ENCODE measurements around the gene NAGLU.
A peak's percentile ranks its signal among the peaks of the same experiment; 100 is the strongest.

The NAGLU gene

GRCh38 chr17:42522263-42522790 is 13.7 kb upstream of the NAGLU start:
- Histone ChIP-seq H3K4me3 (ENCODE audit: severe bottlenecking) (no peak overlapping the region), H3K27me3 (ENCODE audit: insufficient read depth, poor library complexity, severe bottlenecking) (no peaks in the 10 kb centered on the region), H3K36me3 (ENCODE audit: low read depth) (0 out of 2 replicates have a peak, but pooled peaks cover 3% of the 10 kb centered on the region), H3K27ac (ENCODE audit: poor library complexity, severe bottlenecking) (peak overlapping the region; percentile 97), H3K4me1 (ENCODE audit: insufficient read depth, poor library complexity, severe bottlenecking) (peaks cover 59% of the 10 kb centered on the region), H3K9me3 (ENCODE audit: severe bottlenecking) (no peaks in the 10 kb centered on the region)
- no peak for ATAC-seq (ENCODE audit: low read depth)
- no peak for TF ChIP-seq CTCF (IDR thresholded peaks at IDR 0.05; ENCODE audit: poor library complexity, severe bottlenecking)
- DNase-seq (ENCODE audit: low spot score) = no peak

GRCh38 chr17:42522798-42523278 is 13.2 kb upstream of the NAGLU start:
- Histone ChIP-seq H3K4me3 (ENCODE audit: severe bottlenecking) (no peak overlapping the region), H3K27me3 (ENCODE audit: insufficient read depth, poor library complexity, severe bottlenecking) (no peaks in the 10 kb centered on the region), H3K4me1 (ENCODE audit: insufficient read depth, poor library complexity, severe bottlenecking) (peaks cover 56% of the 10 kb centered on the region), H3K36me3 (ENCODE audit: low read depth) (0 out of 2 replicates have a peak, but pooled peaks cover 3% of the 10 kb centered on the region), H3K9me3 (ENCODE audit: severe bottlenecking) (no peaks in the 10 kb centered on the region), H3K27ac (ENCODE audit: poor library complexity, severe bottlenecking) (peak overlapping the region; percentile 97)
- no peak for ATAC-seq (ENCODE audit: low read depth)
- DNase-seq (ENCODE audit: low spot score) = no peak
- no peak for TF ChIP-seq CTCF (IDR thresholded peaks at IDR 0.05; ENCODE audit: poor library complexity, severe bottlenecking)

GRCh38 chr17:42525221-42525620 is 10.8 kb upstream of the NAGLU start:
- Histone ChIP-seq H3K27ac (ENCODE audit: poor library complexity, severe bottlenecking) (peak overlapping the region; percentile 97), H3K27me3 (ENCODE audit: insufficient read depth, poor library complexity, severe bottlenecking) (no peaks in the 10 kb centered on the region), H3K36me3 (ENCODE audit: low read depth) (0 out of 2 replicates have a peak, but pooled peaks cover 3% of the 10 kb centered on the region), H3K4me3 (ENCODE audit: severe bottlenecking) (no peak overlapping the region), H3K4me1 (ENCODE audit: insufficient read depth, poor library complexity, severe bottlenecking) (peaks cover 43% of the 10 kb centered on the region), H3K9me3 (ENCODE audit: severe bottlenecking) (no peaks in the 10 kb centered on the region)
- no peak for DNase-seq (ENCODE audit: low spot score)
- peak; percentile 50 for ATAC-seq (ENCODE audit: low read depth)
- TF ChIP-seq CTCF (IDR thresholded peaks at IDR 0.05; ENCODE audit: poor library complexity, severe bottlenecking) = no peak

GRCh38 chr17:42526031-42526444 is 10.0 kb upstream of the NAGLU start:
- no peaks in the 10 kb centered on the region for H3K27me3 ChIP-seq (ENCODE audit: insufficient read depth, poor library complexity, severe bottlenecking)
- peak overlapping the region; percentile 97 for H3K27ac ChIP-seq (ENCODE audit: poor library complexity, severe bottlenecking)
- TF ChIP-seq CTCF (IDR thresholded peaks at IDR 0.05; ENCODE audit: poor library complexity, severe bottlenecking) = no peak
- H3K4me3 ChIP-seq (ENCODE audit: severe bottlenecking) = no peak overlapping the region
- ATAC-seq (ENCODE audit: low read depth) = no peak
- peaks cover 43% of the 10 kb centered on the region for H3K4me1 ChIP-seq (ENCODE audit: insufficient read depth, poor library complexity, severe bottlenecking)
- H3K9me3 ChIP-seq (ENCODE audit: severe bottlenecking) = no peaks in the 10 kb centered on the region
- H3K36me3 ChIP-seq (ENCODE audit: low read depth) = 0 out of 2 replicates have a peak, but pooled peaks cover 1% of the 10 kb centered on the region
- no peak for DNase-seq (ENCODE audit: low spot score)

GRCh38 chr17:42527932-42528331 is 8.1 kb upstream of the NAGLU start:
- TF ChIP-seq CTCF (IDR thresholded peaks at IDR 0.05; ENCODE audit: poor library complexity, severe bottlenecking) = no peak
- Histone ChIP-seq H3K9me3 (ENCODE audit: severe bottlenecking) (no peaks in the 10 kb centered on the region), H3K4me3 (ENCODE audit: severe bottlenecking) (no peak overlapping the region), H3K27me3 (ENCODE audit: insufficient read depth, poor library complexity, severe bottlenecking) (no peaks in the 10 kb centered on the region), H3K4me1 (ENCODE audit: insufficient read depth, poor library complexity, severe bottlenecking) (peaks cover 48% of the 10 kb centered on the region), H3K27ac (ENCODE audit: poor library complexity, severe bottlenecking) (peak overlapping the region; percentile 97), H3K36me3 (ENCODE audit: low read depth) (no peaks in the 10 kb centered on the region)
- no peak for DNase-seq (ENCODE audit: low spot score)
- ATAC-seq (ENCODE audit: low read depth) = no peak
